Neutrophil (primary cell): Measurements from ENCODE around the gene SMAD3.
"Not testable (repeated sequence)": the region's sequence is repeated elsewhere in the genome, so short reads cannot be mapped to it uniquely, and the experiment has no call there.

Experiments
- H3K27ac ChIP-seq: fragments of 200-600 bp; sonication (generic); 2 replicates; pipeline ENCODE4 v1.5.1; 2016; ENCODE audit warnings: mild to moderate bottlenecking, moderate library complexity
- H3K27me3 ChIP-seq: fragments of 200-600 bp; sonication (generic); 2 replicates; pipeline ENCODE4 v1.6.0; 2016; ENCODE audit warnings: mild to moderate bottlenecking
- H3K36me3 ChIP-seq: fragments of 200-600 bp; sonication (generic); 2 replicates; pipeline ENCODE4 v1.5.1; 2017
- H3K4me1 ChIP-seq, 2 experiments: fragments of 200-600 bp in 1 of 2; sonication (generic) in 1 of 2; 1 replicate in 1 of 2; 2 replicates in 1 of 2; pipeline versions ENCODE4 v1.5.1 to v1.6.1; 2013 to 2016; ENCODE audit warnings: low read depth in 1 of 2, low read length in 1 of 2, mild to moderate bottlenecking in 1 of 2, moderate library complexity in 1 of 2; ENCODE audit not compliant: control insufficient read depth in 1 of 2, insufficient read depth in 1 of 2
- H3K4me3 ChIP-seq, 2 experiments: fragments of 200-600 bp in 1 of 2; sonication (generic) in 1 of 2; 1 replicate in 1 of 2; 2 replicates in 1 of 2; pipeline ENCODE4 v1.5.1; 2013 to 2016; ENCODE audit warnings: low read depth in 1 of 2, low read length in 1 of 2, mild to moderate bottlenecking in 1 of 2, moderate library complexity in 1 of 2
- H3K9me3 ChIP-seq: fragments of 200-600 bp; sonication (generic); 2 replicates; pipeline ENCODE4 v1.5.1; 2016
- CTCF ChIP-seq: fragments of 200-600 bp; sonication (generic); IDR thresholded peaks from 2 replicates; pipeline ENCODE4 v1.5.1; 2016; ENCODE audit warnings: antibody characterized with exemption

SMAD3 gene

GRCh38 chr15:67024314-67024997, 40.9 kb upstream of the SMAD3 start:
- no peaks in the 10 kb centered on the region for H3K27me3 ChIP-seq
- no peak for TF ChIP-seq CTCF
- no peaks in the 10 kb centered on the region for H3K9me3 ChIP-seq
- peaks cover 40 to 46% of the 10 kb centered on the region in 2 experiments for H3K4me1 ChIP-seq
- H3K4me3 ChIP-seq = no peak overlapping the region
- no peaks in the 10 kb centered on the region for H3K36me3 ChIP-seq
- peak overlapping the region; percentile 43 for H3K27ac ChIP-seq

- H3K9me3 ChIP-seq = no peaks in the 10 kb centered on the region
- H3K4me3 ChIP-seq = no peak overlapping the region
- no peaks in the 10 kb centered on the region for H3K27me3 ChIP-seq
- peak overlapping the region; percentile 43 for H3K27ac ChIP-seq
- no peak for TF ChIP-seq CTCF
- no peaks in the 10 kb centered on the region for H3K36me3 ChIP-seq
- peaks cover 40 to 46% of the 10 kb centered on the region in 2 experiments for H3K4me1 ChIP-seq
Measured at GRCh38 chr15:67024998-67025368, 40.4 kb upstream of the SMAD3 start.

- H3K27ac ChIP-seq = peak overlapping the region; percentile 43
- no peaks in the 10 kb centered on the region for H3K9me3 ChIP-seq
- H3K36me3 ChIP-seq = no peaks in the 10 kb centered on the region
- no peak overlapping the region for H3K4me3 ChIP-seq
- H3K27me3 ChIP-seq = peaks cover 2% of the 10 kb centered on the region
- H3K4me1 ChIP-seq = peaks cover 40 to 46% of the 10 kb centered on the region in 2 experiments
- TF ChIP-seq CTCF = no peak
Measured at GRCh38 chr15:67025719-67026609, 39.4 kb upstream of the SMAD3 start.

- no peaks in the 10 kb centered on the region for H3K9me3 ChIP-seq
- peak overlapping the region; percentile 43 for H3K27ac ChIP-seq
- peaks cover 40 to 46% of the 10 kb centered on the region in 2 experiments for H3K4me1 ChIP-seq
- no peaks in the 10 kb centered on the region for H3K36me3 ChIP-seq
- no peak overlapping the region for H3K4me3 ChIP-seq
- H3K27me3 ChIP-seq = peaks cover 9% of the 10 kb centered on the region
- no peak for TF ChIP-seq CTCF
Measured at GRCh38 chr15:67026610-67026967, 38.8 kb upstream of the SMAD3 start.

- H3K4me1 ChIP-seq = peaks cover 47 to 52% of the 10 kb centered on the region in 2 experiments
- not testable (repeated sequence) for H3K9me3 ChIP-seq, H3K36me3 ChIP-seq, H3K4me3 ChIP-seq, H3K27ac ChIP-seq
- H3K27me3 ChIP-seq = peaks cover 27% of the 10 kb centered on the region
Measured at GRCh38 chr15:67028440-67028839, 37.0 kb upstream of the SMAD3 start.
